ENCODE results near the gene HECW1.
A peak's percentile ranks its signal among the peaks of the same experiment; 100 is the strongest.

Gene HECW1

DNA sequence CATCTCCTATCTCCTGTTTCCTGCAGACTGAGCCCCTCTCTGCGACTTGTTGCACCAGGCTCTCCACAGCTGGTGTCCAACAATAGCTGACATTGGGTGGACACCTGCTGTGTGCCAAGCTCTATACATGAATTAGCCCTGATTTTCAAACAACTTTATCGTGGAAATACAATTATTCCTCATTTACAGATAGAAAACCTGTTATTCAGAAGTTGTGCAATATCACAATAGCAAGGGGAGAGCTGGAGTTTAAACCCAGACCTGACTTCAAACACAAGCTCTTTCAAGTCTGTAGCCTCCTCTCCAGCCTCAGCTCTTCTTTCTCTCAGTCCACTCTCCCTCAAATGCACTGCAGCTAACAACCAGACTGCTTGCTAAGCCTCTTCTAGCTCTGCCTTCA is 168.8 kb downstream of the HECW1 start:
- H3K9me3 ChIP-seq (ENCODE audit: control insufficient read depth, low read depth, low read length), result no peaks in the 10 kb centered on the region
- no peak overlapping the region for H3K9ac ChIP-seq (ENCODE audit: low read length)
- no peaks in the 10 kb centered on the region for H3K27me3 ChIP-seq (ENCODE audit: control insufficient read depth, insufficient read depth, low read length)
- peaks cover 4% of the 10 kb centered on the region for H3K4me1 ChIP-seq (ENCODE audit: control insufficient read depth, low read depth, low read length)
- H3K27ac ChIP-seq (ENCODE audit: low read length), result no peak overlapping the region
- H3K36me3 ChIP-seq (ENCODE audit: control insufficient read depth, low read depth, low read length), result no peaks in the 10 kb centered on the region
- no peak overlapping the region for H3K4me3 ChIP-seq (ENCODE audit: low read length)

DNA sequence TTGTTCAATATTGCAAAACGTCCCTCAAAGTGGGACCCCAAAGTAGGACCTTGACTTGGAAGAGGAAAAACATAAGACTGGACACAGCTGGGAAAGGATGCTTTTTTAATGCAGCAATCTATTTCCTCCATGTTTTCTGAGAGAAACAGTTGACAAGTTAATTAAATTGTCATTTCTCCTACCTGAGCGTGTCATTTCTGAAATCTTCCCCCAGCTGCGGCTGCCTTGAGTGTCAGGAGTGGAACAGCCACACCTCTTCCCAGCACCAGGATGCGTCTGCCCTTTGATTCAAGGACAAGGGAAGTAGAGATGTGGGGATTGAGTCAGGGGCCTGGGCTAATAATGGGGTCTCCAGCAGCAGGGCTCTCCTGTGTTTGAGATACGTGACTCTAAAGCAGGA is 171.3 kb downstream of the HECW1 start:
- Histone ChIP-seq H3K9ac (ENCODE audit: low read length) (no peak overlapping the region), H3K27ac (ENCODE audit: low read length) (no peak overlapping the region), H3K9me3 (ENCODE audit: control insufficient read depth, low read depth, low read length) (no peaks in the 10 kb centered on the region), H3K36me3 (ENCODE audit: control insufficient read depth, low read depth, low read length) (no peaks in the 10 kb centered on the region), H3K27me3 (ENCODE audit: control insufficient read depth, insufficient read depth, low read length) (no peaks in the 10 kb centered on the region), H3K4me3 (ENCODE audit: low read length) (no peak overlapping the region), H3K4me1 (ENCODE audit: control insufficient read depth, low read depth, low read length) (peaks cover 4% of the 10 kb centered on the region)

DNA sequence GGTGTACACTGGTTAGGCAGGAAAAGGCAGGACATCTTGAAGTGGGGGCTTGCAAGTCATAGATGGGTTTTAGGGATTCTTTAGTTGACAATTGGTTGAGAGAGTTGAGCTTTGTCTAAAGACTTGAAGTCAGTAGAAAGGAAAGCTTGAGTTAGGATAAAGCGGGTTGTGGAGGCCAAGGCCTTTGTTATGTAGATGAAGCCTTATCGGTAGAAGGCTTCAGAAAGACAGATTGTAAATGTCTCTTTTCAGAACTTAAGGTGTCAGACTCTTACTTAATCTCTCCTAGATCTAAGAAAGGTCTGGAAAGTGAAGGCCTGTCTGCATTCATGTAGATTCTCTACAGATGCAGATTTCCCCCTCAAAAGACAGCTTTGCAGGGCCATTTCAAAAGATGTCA is 177.4 kb downstream of the HECW1 start:
- Histone ChIP-seq H3K27ac (ENCODE audit: low read length) (no peak overlapping the region), H3K27me3 (ENCODE audit: control insufficient read depth, insufficient read depth, low read length) (no peaks in the 10 kb centered on the region), H3K9ac (ENCODE audit: low read length) (no peak overlapping the region), H3K9me3 (ENCODE audit: control insufficient read depth, low read depth, low read length) (peaks cover 16% of the 10 kb centered on the region), H3K36me3 (ENCODE audit: control insufficient read depth, low read depth, low read length) (no peaks in the 10 kb centered on the region), H3K4me1 (ENCODE audit: control insufficient read depth, low read depth, low read length) (peaks cover 34% of the 10 kb centered on the region), H3K4me3 (ENCODE audit: low read length) (no peak overlapping the region)

DNA sequence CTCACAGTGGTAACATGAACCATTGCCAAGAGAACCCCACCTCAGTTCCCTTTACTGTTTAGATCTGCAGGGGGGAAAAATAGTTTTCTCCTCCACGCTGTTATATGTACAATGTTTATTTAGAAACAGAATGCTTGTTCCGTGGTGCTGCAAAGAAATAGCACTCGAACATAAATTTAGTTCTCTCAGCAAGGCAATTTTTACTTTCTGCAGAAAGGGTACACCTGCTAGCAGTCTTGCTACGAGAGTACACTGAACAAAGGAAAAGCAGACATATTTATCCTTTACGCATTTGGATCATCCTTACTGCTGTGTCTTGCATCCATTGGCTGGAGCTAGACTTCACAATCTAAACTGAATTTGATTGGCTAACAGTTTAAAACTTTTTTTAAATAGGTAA is 178.5 kb downstream of the HECW1 start:
- Histone ChIP-seq H3K27me3 (ENCODE audit: control insufficient read depth, insufficient read depth, low read length) (no peaks in the 10 kb centered on the region), H3K4me3 (ENCODE audit: low read length) (no peak overlapping the region), H3K9me3 (ENCODE audit: control insufficient read depth, low read depth, low read length) (peaks cover 16% of the 10 kb centered on the region), H3K9ac (ENCODE audit: low read length) (no peak overlapping the region), H3K27ac (ENCODE audit: low read length) (peak overlapping the region; percentile 6), H3K36me3 (ENCODE audit: control insufficient read depth, low read depth, low read length) (no peaks in the 10 kb centered on the region), H3K4me1 (ENCODE audit: control insufficient read depth, low read depth, low read length) (peaks cover 45% of the 10 kb centered on the region)

DNA sequence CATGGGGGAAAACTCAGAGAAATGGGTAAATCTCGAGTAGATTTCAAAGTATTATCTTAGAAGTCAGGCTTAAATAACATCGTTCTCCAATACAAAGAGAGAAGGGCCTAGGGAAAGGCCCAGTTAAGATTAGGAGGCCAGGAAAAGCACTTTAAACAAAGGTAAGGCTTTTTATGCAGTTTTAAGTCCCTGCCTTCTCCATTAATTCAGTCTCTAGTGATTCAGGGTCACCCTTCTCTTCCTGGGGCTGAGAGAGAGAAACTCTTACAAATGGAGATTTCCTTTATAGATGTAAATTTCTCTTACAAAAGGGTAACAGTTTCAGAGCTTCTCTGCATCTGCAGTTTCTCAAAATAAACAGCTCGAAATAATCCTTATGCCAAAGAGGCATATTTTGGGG is 179.3 kb downstream of the HECW1 start:
- Histone ChIP-seq H3K4me1 (ENCODE audit: control insufficient read depth, low read depth, low read length) (peaks cover 53% of the 10 kb centered on the region), H3K27ac (ENCODE audit: low read length) (peak overlapping the region; percentile 94), H3K36me3 (ENCODE audit: control insufficient read depth, low read depth, low read length) (no peaks in the 10 kb centered on the region), H3K9ac (ENCODE audit: low read length) (peak overlapping the region; percentile 41), H3K4me3 (ENCODE audit: low read length) (no peak overlapping the region), H3K9me3 (ENCODE audit: control insufficient read depth, low read depth, low read length) (peaks cover 16% of the 10 kb centered on the region), H3K27me3 (ENCODE audit: control insufficient read depth, insufficient read depth, low read length) (no peaks in the 10 kb centered on the region)

DNA sequence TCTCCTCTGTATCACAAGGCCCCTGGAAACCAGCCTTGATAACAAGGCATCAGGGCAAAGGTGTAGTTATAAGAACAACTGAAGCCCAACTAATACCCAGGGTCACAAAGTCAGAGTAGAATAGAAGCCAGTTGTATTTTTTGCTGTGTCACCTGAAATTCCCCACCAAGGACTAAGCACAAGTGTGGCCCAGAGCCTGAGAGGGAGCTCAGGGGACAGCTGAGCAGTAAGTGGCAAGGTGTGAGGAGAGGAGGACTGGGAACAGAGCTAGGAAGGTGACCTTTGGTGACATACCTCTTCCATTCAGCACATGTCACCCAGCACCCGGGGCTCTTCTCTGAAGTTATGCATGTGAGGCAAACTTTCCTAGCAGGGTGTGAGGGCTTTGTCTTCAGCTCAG is 179.9 kb downstream of the HECW1 start:
- peak overlapping the region; percentile 94 for H3K27ac ChIP-seq (ENCODE audit: low read length)
- H3K36me3 ChIP-seq (ENCODE audit: control insufficient read depth, low read depth, low read length), result no peaks in the 10 kb centered on the region
- H3K4me1 ChIP-seq (ENCODE audit: control insufficient read depth, low read depth, low read length), result peaks cover 54% of the 10 kb centered on the region
- no peak overlapping the region for H3K4me3 ChIP-seq (ENCODE audit: low read length)
- H3K9me3 ChIP-seq (ENCODE audit: control insufficient read depth, low read depth, low read length), result peaks cover 16% of the 10 kb centered on the region
- peak overlapping the region; percentile 41 for H3K9ac ChIP-seq (ENCODE audit: low read length)
- H3K27me3 ChIP-seq (ENCODE audit: control insufficient read depth, insufficient read depth, low read length), result no peaks in the 10 kb centered on the region

DNA sequence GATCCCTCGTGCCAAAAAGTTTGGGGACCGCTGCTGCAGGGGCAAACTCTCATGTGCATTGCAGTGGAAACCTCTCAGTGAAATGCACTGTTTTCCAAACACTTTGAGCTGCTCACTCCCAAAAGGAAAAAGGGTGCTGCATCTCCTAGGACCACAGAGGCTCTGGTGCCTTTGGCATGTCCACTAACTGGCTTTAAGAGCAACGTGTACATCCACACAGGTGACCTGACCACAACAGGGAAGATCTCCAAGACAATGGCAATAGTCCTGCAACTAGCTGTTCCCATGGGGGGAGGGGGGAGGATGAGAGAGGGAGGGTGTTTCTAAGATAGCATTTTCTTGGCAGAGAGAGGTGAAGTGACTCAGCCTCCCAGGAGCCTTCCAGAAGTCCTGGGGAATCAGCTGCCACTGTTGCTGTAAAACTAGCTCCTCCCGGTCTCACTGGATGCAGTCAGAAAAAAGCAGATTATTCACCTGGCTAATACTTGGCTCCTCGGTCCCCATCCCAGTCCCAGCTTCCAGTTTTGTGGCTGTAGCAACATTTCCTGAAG is 181.7 kb downstream of the HECW1 start:
- Histone ChIP-seq H3K36me3 (ENCODE audit: control insufficient read depth, low read depth, low read length) (no peaks in the 10 kb centered on the region), H3K27ac (ENCODE audit: low read length) (no peak overlapping the region), H3K4me3 (ENCODE audit: low read length) (no peak overlapping the region), H3K27me3 (ENCODE audit: control insufficient read depth, insufficient read depth, low read length) (no peaks in the 10 kb centered on the region), H3K9me3 (ENCODE audit: control insufficient read depth, low read depth, low read length) (peaks cover 16% of the 10 kb centered on the region), H3K9ac (ENCODE audit: low read length) (no peak overlapping the region), H3K4me1 (ENCODE audit: control insufficient read depth, low read depth, low read length) (peaks cover 54% of the 10 kb centered on the region)

DNA sequence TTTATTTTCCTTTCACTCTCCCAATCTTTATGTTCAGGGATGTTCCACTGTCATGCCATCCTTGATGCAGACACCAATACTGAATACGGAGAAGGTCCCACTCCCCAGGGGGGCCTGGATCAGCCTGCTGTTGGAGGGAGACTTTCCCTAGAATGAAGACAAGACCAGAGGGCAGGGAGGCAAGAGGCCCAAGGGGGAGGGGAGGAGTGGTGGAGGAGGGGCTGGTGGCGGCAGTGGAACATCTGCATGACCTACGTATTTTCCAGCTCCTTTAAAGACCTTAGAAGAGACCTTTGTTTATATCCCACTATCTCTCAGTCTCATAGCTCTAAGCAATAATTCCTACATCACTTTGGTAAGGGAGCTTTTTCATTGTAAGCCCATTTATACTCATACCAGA is 183.0 kb downstream of the HECW1 start:
- no peaks in the 10 kb centered on the region for H3K36me3 ChIP-seq (ENCODE audit: control insufficient read depth, low read depth, low read length)
- H3K9ac ChIP-seq (ENCODE audit: low read length), result no peak overlapping the region
- H3K4me1 ChIP-seq (ENCODE audit: control insufficient read depth, low read depth, low read length), result peaks cover 49% of the 10 kb centered on the region
- no peak overlapping the region for H3K27ac ChIP-seq (ENCODE audit: low read length)
- no peak overlapping the region for H3K4me3 ChIP-seq (ENCODE audit: low read length)
- H3K9me3 ChIP-seq (ENCODE audit: control insufficient read depth, low read depth, low read length), result peaks cover 9% of the 10 kb centered on the region
- H3K27me3 ChIP-seq (ENCODE audit: control insufficient read depth, insufficient read depth, low read length), result no peaks in the 10 kb centered on the region

DNA sequence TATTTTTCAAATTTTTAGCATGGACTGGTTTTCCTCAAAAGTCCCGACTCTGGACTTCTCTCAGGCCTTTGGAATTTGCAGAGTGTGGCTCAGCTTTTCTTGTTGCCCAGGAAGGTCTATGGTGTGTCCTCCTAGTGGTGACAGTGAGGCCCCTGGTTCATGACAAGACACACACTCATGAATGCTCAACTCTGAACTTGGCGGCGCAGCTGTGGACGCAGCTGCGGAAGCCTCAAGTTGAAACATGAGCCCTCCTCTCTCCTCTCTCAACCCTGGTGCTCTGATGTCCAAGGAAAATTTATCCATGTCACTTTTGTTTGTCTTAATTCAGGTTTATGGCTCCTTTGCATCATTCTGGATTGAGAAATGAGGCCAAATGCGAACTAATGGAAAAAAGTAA is 183.9 kb downstream of the HECW1 start:
- H3K4me3 ChIP-seq (ENCODE audit: low read length), result no peak overlapping the region
- no peak overlapping the region for H3K27ac ChIP-seq (ENCODE audit: low read length)
- H3K9me3 ChIP-seq (ENCODE audit: control insufficient read depth, low read depth, low read length), result no peaks in the 10 kb centered on the region
- no peak overlapping the region for H3K9ac ChIP-seq (ENCODE audit: low read length)
- H3K27me3 ChIP-seq (ENCODE audit: control insufficient read depth, insufficient read depth, low read length), result no peaks in the 10 kb centered on the region
- peaks cover 49% of the 10 kb centered on the region for H3K4me1 ChIP-seq (ENCODE audit: control insufficient read depth, low read depth, low read length)
- no peaks in the 10 kb centered on the region for H3K36me3 ChIP-seq (ENCODE audit: control insufficient read depth, low read depth, low read length)

DNA sequence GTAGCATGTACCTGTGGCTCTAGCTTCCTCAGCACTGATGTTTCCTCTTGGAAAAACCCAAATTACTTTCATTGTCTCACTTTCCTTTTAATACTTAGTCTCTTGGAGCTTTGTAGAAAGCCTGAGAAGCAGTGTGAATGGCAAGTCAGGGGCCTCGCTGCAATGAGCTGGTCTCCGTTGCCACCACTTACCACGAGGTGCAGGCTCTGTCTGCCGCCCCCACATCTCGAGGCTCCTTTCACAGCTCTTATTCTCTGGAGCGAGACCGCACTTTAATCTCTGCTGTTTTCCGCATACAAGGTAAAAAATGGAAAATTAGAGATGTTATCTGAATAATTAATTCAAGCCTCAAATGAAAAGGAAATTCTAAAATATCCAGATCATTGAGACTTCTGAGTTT is 186.2 kb downstream of the HECW1 start:
- H3K36me3 ChIP-seq (ENCODE audit: control insufficient read depth, low read depth, low read length), result no peaks in the 10 kb centered on the region
- no peaks in the 10 kb centered on the region for H3K9me3 ChIP-seq (ENCODE audit: control insufficient read depth, low read depth, low read length)
- H3K9ac ChIP-seq (ENCODE audit: low read length), result no peak overlapping the region
- H3K27me3 ChIP-seq (ENCODE audit: control insufficient read depth, insufficient read depth, low read length), result no peaks in the 10 kb centered on the region
- no peak overlapping the region for H3K4me3 ChIP-seq (ENCODE audit: low read length)
- H3K4me1 ChIP-seq (ENCODE audit: control insufficient read depth, low read depth, low read length), result peaks cover 41% of the 10 kb centered on the region
- no peak overlapping the region for H3K27ac ChIP-seq (ENCODE audit: low read length)

DNA sequence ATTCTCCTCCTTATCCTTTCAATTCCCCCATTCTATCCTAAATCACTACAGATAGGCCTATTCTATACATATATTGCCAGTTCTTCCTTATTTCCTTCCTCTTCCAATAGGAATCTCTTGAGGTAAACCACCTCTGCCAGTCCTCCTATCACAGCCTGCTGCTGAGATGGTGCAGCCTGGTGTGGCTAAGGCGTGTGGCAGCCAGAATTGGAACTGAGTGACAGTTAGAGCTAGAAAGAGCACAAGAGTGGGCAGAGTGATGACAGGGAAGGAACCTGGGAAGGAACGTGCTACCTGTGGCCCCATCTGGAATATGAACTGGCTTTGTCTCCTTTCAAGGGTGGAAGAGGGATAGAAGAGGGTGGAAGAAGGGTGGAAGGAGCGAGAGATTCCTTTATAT is 187.7 kb downstream of the HECW1 start:
- Histone ChIP-seq H3K27me3 (ENCODE audit: control insufficient read depth, insufficient read depth, low read length) (no peaks in the 10 kb centered on the region), H3K4me1 (ENCODE audit: control insufficient read depth, low read depth, low read length) (peaks cover 32% of the 10 kb centered on the region), H3K4me3 (ENCODE audit: low read length) (no peak overlapping the region), H3K9ac (ENCODE audit: low read length) (no peak overlapping the region), H3K27ac (ENCODE audit: low read length) (no peak overlapping the region), H3K36me3 (ENCODE audit: control insufficient read depth, low read depth, low read length) (no peaks in the 10 kb centered on the region), H3K9me3 (ENCODE audit: control insufficient read depth, low read depth, low read length) (no peaks in the 10 kb centered on the region)

DNA sequence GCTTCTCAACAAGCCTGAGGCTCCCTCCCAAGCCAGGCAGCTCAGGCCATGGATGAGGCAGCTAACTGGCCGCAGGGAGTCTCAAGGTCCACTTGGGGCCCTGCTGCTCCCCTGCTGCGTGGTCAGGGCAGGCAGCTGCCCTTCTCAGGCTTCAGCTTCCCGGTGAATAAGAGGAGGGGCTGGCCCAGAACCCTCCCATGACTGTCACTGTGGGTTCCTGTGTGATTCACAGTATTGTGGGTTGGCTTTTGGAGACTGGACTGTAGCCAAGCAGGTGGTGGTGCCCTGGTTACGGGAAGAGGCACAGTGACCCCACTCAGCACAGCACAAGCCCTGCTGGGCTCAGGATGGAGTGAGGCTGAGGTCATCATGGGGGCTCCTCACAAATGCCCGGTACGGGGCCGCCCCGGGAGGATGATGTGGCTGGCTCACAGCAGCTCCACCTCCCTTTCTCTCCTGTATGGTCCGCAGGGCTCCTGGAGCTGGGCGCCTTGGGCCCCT is 189.8 kb downstream of the HECW1 start:
- Histone ChIP-seq H3K27ac (ENCODE audit: low read length) (no peak overlapping the region), H3K4me1 (ENCODE audit: control insufficient read depth, low read depth, low read length) (peaks cover 14% of the 10 kb centered on the region), H3K4me3 (ENCODE audit: low read length) (no peak overlapping the region), H3K9me3 (ENCODE audit: control insufficient read depth, low read depth, low read length) (no peaks in the 10 kb centered on the region), H3K9ac (ENCODE audit: low read length) (no peak overlapping the region), H3K36me3 (ENCODE audit: control insufficient read depth, low read depth, low read length) (no peaks in the 10 kb centered on the region), H3K27me3 (ENCODE audit: control insufficient read depth, insufficient read depth, low read length) (no peaks in the 10 kb centered on the region)

All from iPS-18a (cell line).